HG03575 (cell line): ENCODE measurements around the gene OOSP1.
"Not testable (repeated sequence)": the region's sequence is repeated elsewhere in the genome, so short reads cannot be mapped to it uniquely, and the experiment has no call there.

Source experiments
- ATAC-seq: cut with Tn5 transposase; IDR thresholded peaks from one replicate; pipeline ENCODE4 v1.9.1; 2021; ENCODE audit not compliant: unreplicated experiment, insufficient number of reproducible peaks, low FRiP score; ENCODE audit errors: extremely low read depth

OOSP1 gene, protein sequence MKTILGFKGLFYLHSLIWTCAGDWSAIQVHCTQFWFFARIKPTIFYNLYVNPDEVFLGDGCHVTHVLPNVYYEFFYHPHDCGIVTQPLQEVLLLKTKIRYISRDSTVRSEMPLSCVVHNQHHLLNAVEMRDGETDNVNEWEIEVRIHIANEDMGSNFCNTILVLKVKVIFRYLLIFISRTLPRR

DNA sequence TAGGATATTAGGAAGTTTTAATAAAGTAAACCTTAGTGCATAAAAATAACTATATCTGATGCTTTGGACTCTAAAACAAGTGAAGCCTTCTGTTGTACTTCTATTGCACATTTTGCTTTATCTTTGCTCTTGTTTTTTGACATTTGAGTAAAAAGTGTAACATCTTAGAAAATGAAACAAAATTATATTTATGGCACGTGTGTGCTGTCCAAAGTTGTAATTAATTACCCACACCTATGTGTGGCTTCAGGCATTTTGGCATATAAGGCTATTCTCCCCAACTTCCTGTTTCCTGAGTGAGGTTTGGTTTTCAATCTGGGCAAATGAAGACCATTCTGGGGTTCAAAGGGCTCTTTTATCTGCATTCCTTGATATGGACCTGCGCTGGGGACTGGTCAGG, at the start of gene OOSP1:
Gene OOSP1, plus strand, starts transcription at position 301 of the 400 bp plus-strand sequence. Its CDS starts 23 bp downstream, at position 324.
- no peak for ATAC-seq

DNA sequence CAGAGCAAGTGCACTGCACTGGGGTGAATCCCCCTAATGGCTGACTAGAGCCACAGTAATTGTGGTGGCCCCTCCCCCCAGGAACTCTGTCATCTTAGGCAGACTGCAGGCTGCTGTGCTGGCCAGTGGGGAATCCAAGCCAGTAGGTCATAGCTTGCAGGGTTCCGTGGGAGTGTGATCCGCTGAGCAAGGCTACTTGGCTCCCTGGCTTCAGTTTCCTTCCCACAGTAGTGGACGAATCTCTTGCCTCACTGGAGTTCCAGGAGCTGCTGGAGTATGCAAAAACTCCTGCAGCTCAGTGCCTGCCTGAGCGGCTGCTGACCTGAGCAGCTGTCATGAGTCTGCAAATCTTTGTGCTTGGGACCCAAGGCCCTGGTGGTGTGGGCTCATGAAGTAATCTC, 46.5 kb upstream of the OOSP1 start:
- ATAC-seq = no peak

DNA sequence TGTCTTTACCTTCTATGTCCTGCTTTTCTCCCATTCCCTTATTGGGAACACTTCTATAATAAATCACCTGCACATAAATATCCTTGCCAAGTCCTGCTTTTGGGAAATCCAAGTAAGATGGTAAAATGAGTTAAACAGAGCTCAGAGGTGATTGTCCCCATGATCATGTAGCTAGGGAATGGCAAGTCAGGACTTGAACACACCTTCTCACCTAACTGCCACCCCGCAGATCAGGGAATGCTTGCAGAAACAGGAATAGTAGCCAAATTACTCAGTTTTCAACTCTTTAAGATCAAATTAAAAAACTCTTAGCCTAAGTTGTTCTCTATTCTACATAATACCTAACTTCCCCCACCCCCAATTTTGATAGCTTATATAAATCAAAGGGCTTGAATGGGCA, 43.6 kb upstream of the OOSP1 start:
- no peak for ATAC-seq

DNA sequence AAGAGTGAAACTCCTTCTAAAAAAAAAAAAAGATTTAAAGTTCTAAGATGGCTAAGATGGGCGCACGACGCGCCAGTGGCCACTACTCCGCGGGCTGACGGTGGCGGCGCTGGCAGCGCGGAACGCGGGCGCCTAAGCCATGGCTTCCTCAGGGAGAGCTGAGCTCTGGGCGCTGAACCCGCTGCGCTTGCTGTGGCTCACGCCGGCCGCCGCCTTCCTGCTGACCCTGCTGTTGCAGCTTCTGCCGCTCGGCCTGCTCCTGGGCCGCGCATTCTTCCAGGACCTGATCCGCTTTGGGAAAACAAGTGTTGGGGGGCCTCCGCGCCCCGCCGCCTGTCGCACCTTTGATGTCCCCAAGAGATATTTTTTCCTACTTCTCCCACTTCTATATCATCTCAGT, 40.2 kb upstream of the OOSP1 start:
- no peak for ATAC-seq

DNA sequence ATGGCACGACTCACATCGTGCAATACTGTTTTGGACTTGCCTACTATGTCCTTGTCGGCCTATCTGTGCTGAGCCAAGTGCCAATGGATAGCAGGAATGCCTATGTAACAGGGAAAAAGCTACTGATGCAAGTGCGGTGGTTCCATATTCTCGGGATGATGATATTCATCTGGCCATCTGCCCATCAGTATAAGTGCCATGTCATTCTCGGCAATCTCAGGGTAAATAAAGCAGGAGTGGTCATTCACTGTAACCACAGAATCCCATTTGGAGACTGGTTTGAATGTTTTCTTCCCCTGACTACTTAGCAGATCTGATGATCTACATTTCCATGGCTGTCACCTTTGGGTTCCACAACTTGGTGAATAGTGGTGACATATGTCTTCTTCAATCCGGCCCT, 39.6 kb upstream of the OOSP1 start:
- no peak for ATAC-seq

DNA sequence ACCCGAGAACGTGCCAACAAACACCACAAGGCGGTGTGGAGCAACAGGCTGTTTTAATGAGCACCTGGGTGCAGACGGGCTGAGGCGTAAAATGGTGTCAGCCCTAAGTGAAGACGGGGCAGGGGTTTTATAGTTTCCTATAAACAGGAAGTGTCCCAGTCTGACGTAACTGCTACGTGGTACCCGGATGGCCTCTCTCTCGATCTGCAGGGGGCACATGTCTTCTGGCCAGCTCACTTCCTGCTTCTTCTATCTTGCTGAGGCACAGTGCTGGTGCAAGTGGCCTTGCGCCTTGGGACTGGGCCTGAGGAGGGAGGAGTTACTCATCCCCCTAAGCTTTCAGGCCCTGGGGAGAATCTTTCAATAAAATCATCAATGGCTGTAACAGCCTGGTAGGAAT, 38.7 kb upstream of the OOSP1 start:
- no peak for ATAC-seq

DNA sequence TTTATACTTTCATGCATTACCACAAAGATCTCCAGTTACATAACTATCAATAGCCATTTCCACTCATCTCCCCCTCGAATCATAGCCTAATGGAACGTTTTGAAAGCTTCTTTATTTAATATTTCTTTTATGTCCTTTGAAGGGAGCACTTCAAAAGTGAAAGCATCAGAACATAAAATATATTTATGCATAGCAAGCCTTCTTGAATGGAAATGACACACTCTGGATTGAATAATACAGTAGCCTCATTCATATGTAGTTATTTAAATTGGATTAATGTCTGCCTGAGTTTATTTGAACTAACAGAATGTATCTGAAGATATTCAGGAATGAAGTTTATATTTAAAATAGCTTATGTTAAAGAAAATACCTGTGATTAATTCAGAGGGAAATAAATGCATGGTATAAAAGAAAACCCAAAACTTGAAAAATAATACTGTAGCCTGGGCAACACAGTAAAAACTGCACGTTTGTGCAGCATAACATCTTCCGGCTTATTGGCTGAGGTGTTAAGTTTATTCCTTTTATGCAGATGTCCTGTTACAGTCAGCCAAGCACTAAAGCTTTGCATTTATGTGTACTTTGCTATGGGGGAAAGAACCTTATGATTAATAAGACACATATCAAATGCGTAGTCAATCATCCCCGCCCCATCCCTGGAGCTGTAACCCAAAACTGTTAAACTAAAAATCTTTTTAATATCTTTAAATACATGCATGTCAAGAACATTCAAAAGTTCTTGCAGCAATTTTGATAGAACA, 37.7 kb upstream of the OOSP1 start:
- ATAC-seq = no peak

DNA sequence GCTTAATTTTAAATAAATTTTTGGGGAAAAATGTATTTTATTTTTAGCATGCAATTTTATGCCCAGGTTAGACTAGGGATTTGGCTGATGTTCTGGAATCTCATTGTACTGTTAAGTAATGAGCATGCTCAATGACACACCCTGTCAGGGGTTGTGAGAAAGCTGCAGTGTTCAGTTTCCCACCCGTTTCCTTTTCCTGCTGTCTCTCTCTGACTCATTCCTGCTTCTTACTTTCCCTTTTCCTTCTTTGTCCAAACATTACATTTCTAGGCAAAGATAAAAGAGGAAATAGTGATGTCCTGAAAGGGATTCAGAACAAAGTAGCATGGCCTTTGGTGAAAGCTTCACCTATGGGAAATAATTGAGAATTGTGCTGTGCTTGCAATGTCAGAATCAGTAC, 36.9 kb upstream of the OOSP1 start:
- no peak for ATAC-seq

DNA sequence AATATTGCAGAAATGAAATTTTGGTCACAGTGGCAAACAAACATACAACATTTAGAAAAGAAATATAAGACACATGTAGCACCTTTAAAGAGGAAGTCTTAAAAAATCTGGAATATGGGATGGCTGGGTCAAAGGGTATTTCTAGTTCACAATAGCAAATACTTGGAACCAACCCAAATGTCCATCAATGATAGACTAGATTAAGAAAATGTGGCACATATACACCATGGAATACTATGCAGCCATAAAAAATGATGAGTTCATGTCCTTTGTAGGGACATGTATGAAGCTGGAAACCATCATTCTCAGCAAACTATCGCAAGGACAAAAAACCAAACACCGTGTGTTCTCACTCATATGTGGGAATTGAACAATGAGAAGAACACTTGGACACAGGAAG, 34.7 kb upstream of the OOSP1 start:
- ATAC-seq = not testable (repeated sequence)

DNA sequence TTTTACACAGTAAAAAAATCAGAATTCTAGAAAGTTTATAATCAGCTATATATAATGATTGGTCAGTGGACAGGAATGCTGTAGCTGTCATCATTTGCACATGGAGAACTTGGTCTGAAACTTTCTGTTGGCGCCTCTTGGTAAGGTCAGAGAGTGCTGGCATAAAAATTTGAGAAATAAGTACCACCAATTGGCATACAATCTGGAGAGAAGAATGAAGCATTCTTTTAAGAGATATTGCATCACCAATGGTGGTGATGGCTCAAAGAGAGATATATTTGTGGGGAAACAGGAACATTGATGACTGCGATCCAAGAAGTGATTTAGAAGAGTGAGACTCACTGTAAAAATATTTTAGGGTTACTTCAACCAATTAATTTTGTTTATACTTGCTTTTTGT, 19.8 kb upstream of the OOSP1 start:
- no peak for ATAC-seq

DNA sequence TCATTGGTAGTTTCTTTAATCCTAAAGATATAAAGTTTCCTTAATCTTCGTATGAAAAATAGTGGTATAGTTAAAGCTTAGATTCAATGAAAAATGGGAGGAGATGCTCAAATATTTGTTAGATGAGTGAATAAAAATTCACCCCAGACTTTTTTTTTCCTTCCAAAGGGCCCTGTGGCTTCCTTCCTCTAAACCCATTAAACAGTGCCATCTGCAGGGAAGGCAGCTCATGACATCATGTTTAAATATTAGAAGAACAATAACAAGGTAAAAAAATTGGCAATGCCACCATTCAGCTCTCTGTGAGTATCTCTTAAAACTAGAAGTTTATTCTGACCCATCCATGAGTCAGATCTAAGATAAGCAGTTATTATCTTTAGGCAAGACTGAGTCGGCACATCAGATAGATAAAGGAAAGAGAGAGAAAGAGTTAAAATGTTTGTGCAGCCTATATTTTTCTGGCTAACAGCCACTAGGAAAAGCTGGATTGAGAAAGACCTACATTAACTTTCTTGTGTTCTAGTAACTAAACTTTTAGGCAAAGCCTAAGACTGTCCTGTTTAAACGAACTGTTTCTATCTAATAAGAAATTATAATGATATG, 19.1 kb upstream of the OOSP1 start:
- no peak for ATAC-seq

DNA sequence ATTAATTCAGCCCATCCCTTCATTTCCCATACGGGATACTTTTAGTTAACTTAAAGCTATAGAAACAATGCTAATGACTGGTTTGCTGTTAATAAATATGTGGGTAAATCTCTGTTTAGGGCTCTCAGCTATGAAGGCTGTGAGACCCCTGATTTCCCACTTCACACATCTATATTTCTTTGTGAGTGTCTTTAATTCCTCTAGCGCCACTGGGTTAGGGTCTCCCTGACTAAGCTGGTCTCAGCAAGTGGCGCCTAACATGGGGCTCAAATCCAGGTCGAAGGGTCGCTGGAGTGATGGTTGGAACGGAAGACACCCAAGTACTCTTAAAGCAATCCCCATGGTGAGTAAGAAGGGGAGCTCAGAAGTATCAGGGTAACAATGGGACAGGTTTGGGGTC, 14.4 kb upstream of the OOSP1 start:
- ATAC-seq = no peak

DNA sequence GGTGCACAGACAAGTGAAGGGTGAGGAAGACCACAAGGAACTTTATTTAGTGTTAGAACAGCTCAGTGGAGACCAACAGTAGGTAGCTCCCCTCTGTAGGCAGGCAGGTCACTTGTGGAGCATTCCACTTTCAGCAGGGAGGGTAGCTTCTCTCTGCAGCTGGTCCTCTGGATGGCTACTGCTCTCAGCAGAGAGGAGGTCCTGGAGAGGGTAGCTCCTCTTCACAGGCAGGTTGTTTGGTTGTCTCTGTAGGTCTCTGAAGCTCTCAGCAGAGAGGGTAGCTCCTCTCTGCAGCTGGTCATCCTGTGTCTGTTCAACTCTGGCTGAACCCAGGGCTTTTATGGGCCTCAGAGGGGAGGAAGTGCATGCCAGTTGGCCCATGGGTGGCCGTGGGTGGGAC, 6.5 kb upstream of the OOSP1 start:
- no peak for ATAC-seq

DNA sequence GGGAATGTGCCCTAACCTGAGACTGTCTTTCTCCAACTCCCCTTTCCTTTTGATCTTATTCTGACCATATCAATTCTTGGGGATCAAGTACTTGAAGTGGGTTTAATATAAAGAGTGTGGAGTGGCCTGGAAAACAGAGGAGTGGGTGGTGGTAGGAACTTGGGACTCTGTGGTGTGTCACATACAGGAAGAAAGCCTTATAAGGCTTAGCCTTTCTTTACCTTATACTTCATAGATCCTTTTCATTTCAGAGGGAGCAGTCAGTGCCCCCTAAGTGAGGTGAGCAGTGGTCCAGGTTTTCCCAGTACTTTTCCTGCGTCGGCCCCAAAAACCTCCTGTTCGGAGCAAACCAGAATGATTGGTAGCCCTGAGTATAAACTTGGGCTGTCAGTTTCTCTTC, 486 bp downstream of the OOSP1 start:
- ATAC-seq = no peak

DNA sequence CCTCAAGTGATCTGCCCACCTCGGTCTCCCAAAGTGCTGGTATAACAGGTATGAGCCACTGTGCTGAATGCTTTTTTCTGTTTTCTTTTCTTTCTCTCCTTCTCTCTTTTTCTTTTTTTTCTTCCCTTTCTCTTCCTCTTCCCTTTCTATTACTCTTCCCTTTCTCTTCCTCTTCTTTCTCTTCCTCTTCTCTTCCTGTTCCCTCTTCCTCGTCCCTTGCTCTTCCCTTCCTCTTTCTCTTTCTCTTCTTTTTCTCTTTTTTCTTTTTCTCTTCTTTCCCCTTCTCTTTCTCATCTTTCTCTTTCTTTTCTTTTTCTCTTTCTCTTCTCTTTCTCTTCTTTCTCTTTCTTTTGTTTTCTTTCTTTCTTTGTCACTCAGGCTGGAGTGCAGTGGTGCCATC, 1.2 kb downstream of the OOSP1 start:
- ATAC-seq = no peak

DNA sequence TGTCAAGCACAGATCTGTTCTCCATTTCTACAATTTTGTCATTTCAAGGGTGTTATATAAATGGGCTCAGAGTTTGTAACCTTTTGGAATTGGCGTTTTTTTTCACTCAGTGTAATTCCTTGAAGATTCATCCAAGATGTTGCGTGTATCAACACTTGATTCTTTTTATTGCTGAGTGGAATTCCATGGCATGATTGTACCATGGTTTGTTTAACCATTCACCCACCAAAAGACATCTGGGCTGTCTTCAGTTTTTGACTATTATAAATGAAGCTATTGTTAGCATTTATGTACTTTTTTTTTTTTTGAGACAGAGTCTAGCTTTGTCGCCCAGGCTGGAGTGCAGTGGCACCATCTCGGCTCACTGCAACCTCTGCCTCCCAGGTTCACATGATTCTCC, 2.9 kb downstream of the OOSP1 start:
- no peak for ATAC-seq

DNA sequence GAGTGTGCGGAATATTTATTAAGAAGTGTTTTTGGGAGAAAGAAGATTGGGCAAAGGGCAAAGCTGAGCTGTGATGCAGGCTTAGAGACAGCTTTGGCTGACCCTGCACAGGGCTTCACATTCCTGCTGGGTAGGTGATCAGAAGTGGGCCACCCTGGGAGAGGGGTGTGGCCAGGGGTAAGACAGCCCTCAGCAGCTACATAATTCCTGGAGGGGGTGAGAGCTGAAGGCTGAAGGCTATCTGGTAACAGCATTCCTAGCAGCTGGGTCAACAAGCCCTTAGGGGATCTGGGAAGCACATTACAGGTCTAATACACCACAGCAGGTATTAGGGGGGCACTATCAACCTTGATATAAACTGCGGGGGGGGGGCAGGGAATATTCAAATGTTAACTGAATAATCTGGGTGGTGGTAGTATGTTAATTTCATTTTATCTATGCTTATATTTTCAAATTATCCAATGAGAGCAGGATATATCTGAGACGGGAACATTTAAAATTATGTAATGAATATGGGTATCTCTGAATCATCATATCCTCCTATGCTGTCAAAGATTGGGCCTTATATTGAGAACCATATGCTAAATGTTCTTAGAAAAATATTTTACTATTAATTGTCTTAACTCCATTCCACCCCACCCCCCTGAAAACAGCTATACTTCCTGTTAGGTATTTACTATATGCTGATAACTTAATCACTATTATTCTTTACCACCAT, 5.9 kb downstream of the OOSP1 start:
- ATAC-seq = no peak

DNA sequence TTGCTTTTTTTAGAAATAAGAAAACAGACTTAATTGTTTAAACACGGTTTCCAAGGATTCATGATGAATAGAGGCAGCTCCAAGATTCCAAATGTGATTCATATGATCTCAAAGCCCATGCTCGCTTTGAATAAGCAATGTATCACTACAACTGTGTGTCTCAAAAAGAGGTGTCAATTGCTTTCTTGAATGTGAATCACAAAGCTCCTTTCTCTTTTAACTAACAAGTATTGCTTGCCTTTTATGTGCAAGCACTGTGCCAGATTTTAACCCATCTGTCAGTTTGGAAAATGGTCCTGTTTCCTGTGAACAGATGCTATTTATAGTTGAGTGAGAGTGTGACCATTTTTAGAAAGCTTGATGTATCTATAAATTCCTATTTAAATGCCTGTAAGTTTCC, 6.5 kb downstream of the OOSP1 start:
- no peak for ATAC-seq

DNA sequence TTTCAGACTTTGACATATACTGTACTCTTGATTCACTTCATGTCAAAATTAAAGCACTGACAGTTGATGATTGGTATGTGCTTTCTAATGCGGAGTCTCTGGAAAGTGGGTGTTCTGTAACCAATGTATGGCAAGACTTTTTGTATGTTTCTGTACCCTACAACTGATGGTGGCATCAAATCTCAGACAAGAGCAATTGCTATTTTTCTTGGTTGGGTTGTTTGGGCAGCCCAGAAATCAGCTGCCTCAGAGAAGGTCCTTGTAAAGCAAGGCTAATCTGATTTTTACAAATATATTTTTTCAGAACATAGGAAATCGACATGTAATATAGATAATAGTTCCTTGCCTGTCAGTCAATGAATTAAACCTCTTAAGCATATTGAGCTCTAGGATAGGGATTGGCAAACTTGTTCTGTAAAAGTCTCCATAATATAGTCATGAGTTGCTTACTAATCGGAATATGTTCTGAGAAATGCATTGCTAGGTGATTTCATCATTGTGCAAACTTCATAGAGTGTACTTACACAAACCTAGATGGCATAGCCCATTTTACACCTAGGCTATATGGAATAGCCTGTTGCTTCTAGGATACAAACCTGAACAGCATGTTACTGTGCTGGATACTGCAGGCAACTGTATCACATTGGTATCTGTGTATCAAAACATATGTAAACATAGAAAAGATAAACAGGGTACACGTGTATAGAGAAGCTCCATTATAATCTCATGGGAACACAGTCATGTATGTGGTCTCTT, 15.4 kb downstream of the OOSP1 start:
- ATAC-seq = no peak
